GM10266 (cell line): Measurements from ENCODE around the gene LRP5.
"Not testable (repeated sequence)": the region's sequence is repeated elsewhere in the genome, so short reads cannot be mapped to it uniquely, and the experiment has no call there.

ENCODE experiments used
- DNase-seq: peaks from one replicate; pipeline ENCODE4 v3.0.0; 2012; ENCODE audit errors: extremely low spot score
- TF ChIP-seq, protein P1 (sequence below): IDR thresholded peaks from 2 replicates; pipeline ENCODE4 v1.5.1; 2012; ENCODE audit warnings: mild to moderate bottlenecking, low read depth; ENCODE audit not compliant: control insufficient read depth, insufficient read depth; ENCODE audit errors: missing control alignments

The LRP5 gene

DNA sequence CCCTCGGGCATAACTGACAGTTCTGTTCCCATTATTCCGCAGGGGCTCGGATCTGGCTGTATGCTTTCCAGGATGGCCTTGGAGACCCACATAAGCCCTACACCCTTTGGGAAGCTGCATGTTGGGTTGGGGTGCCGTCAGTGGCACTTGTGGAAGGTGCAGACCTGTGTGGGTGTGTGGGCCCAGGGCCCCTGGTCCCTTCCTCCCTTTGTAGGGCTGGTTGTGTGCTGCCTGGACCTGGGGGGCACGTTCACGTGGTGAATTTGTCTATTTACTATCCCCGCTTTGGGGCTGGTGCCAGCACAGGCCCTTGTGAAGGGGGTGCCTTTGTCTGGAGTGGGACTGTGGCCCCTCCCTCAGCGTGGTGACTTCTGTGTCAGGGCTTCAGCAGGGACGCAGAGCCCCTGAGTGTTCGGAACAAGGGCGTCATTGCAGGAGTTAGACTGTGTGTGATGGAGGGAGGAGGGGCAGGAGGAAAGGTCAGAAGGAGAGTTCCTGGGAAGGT, 133.2 kb downstream of the LRP5 start:
- TF ChIP-seq, protein P1, sequence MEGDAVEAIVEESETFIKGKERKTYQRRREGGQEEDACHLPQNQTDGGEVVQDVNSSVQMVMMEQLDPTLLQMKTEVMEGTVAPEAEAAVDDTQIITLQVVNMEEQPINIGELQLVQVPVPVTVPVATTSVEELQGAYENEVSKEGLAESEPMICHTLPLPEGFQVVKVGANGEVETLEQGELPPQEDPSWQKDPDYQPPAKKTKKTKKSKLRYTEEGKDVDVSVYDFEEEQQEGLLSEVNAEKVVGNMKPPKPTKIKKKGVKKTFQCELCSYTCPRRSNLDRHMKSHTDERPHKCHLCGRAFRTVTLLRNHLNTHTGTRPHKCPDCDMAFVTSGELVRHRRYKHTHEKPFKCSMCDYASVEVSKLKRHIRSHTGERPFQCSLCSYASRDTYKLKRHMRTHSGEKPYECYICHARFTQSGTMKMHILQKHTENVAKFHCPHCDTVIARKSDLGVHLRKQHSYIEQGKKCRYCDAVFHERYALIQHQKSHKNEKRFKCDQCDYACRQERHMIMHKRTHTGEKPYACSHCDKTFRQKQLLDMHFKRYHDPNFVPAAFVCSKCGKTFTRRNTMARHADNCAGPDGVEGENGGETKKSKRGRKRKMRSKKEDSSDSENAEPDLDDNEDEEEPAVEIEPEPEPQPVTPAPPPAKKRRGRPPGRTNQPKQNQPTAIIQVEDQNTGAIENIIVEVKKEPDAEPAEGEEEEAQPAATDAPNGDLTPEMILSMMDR, result no peak
- no peak for DNase-seq

DNA sequence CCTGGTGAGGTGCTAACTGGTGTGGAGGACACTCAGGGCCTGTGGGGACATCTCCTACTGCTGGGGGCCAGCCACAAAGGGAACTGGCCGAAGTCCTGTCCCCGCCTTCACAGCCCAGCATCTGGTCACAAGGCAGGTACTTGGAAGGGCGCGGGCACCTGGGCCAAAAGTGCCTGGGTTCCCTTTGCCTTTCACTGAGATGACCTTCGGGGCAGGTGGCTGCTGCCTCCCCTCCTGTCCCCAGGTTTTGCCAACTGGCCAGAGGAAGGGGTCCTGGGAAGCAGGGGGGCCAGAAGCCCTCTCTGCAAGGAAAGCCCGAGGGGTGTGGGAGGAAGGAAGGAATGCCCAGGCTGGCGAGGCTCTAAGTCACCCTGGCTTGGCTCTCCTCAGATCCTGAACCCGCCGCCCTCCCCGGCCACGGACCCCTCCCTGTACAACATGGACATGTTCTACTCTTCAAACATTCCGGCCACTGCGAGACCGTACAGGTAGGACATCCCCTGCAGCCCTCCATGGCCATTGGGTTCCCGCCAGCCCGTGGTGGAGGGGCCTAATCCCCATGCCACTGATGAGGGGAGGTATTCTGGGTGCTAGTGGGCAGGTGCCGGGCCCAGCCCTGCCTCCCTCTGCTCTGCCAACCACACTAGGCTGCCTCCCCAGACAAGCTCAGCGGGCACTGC, 133.8 kb downstream of the LRP5 start:
- no peak for DNase-seq
- TF ChIP-seq, protein P1, result no peak

DNA sequence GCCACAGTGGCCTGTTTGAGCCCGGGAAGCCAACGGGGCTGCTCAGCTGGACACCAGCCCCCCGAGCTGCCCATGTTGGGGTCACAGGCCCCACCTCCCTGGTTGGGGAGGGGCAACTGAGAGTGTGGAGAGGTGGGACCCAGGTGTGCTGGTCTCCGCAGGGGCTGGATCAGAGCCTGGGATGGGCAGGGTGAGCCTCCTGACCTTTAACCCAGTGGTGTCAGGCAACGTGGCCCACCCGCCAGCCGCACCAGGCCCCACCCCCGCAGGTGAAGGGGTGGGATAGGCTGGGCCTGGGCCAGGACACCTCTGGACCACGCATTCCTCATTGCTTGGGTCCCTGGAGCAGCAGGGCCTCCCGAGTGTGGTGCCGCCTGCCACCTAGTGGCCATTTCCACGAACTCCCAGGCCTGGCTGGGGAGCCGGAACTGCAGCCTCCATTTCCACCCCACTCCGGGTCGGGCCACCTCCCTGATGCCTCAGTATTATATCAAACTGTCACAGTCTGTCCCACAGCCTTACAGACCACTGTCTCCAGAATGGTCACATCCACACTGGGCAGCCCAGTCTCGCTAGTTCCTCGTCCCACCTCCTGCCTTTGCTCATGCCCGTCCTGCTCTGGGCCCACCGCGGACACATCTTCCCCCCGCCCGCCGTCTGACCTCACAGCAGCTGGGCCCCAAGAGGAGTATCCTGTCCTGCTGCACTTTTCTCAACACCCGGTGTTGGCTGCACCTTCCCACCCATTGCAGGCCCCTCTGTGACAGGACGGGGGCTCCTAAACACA, 134.8 kb downstream of the LRP5 start:
- TF ChIP-seq, protein P1, result peak; percentile 89
- peak; percentile 87 for DNase-seq

DNA sequence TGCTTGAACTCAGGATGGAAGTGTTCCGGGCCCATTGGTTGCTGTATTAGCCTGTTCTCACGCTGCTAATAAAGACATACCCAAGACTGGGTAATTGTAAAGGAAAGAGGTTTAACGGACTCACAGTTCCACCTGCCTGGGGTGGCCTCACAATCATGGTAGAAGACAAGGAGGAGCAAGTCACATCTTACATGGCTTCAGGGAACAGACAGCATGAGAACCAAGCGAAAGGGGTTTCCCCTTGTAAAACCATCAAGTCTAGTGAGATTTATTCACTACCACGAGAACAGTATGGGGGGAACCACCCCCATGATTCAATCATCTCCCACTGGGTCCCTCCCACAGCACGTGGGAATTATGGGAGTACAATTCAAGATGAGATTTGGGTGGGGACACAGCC, 135.5 kb downstream of the LRP5 start:
- DNase-seq, result not testable (repeated sequence)

DNA sequence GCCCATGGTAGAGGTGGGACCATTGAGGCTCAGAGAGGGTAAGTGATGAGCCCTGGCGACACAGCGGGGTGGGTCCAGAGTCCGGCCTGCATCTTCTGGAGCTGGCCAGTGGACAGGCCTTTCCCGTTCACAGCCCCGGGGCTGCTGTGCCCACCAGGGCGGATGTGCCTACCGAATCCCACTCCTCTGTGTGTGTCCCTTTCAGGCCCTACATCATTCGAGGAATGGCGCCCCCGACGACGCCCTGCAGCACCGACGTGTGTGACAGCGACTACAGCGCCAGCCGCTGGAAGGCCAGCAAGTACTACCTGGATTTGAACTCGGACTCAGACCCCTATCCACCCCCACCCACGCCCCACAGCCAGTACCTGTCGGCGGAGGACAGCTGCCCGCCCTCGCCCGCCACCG, 136.2 kb downstream of the LRP5 start:
- DNase-seq, result no peak
- TF ChIP-seq, protein P1, result no peak

DNA sequence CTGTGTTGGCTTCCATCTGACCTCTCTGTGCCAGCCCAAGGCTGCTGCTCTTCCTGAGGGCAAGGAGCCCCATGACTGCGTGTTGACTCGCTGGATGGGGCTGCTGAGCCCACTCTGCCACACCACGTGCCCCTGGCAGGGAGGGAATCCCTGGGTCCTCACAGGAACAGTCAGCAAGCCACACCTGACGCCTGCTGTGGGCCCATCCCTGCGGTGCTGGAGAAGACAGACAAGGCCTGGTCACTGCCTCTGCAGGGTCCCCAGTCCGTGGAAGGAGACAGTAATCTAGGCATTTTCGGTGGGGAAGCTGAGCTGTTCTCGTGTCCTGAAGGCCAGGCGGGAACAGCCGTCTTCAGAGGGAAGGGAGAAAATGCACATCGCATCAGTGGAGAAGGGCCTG, 137.6 kb downstream of the LRP5 start:
- TF ChIP-seq, protein P1, result no peak
- DNase-seq, result no peak

DNA sequence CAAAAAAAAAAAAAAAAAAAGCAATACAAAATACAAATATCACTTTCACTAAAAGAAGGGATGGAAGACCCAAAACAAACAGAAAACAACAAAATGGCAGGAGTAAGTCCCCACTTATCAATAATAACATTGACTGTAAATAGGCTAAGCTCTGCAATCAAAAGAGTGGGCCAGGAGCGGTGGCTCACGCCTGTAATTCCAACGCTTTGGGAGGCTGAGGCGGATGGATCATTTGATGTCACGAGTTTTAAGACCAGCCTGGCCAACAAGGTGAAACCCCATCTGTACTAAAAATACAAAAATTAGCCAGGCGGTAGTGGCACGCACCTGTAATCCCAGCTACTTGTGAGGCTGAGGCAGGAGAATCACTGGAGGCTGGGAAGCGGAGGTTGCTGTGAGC, 138.3 kb downstream of the LRP5 start:
- TF ChIP-seq, protein P1, result no peak
- DNase-seq, result no peak

DNA sequence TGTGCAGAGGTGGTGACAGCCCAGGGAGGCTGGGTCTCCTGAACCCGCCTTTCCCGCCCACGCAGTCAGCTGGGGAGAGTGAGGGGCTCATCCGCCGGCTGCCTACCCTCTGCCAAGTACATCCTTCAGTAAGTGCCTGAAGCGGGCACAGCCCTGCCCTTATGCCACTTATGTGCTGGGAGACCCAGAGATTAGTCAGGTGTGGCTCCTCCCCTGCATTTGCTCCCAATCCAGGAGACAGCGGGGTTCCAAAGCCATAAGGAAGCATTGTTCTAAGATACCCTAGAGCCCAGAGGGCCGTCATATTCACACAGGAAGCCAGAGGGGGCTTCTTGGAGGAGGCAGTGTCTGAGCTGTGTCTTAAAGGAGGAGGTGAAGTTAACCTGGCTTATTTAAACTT, 142.4 kb downstream of the LRP5 start:
- TF ChIP-seq, protein P1, result no peak
- DNase-seq, result no peak
